Measurements from ENCODE around the gene ZNF557. TPM values are rescaled to one million over a fixed set of nuclear protein-coding genes. Genes with fewer than 3 reads are reported as not detected.

The ZNF557 gene
- total and polyA plus RNA-seq, 2 of the 8 experiments (the other 6 are each of a cell fraction or from before 2014, with no cell fraction given): 1.4 to 7.4 TPM

- Histone ChIP-seq H3K4me3 (ENCODE audit: extremely low read depth in 1 of 4, insufficient read depth in 2 of 4, low read depth in 3 of 4, low read length in 4 of 4) (no peak overlapping the region), H2BK20ac (ENCODE audit: low read length) (no peak overlapping the region), H2BK15ac (ENCODE audit: low read length) (no peak overlapping the region), H4K20me1 (replicated peaks in 1 of 2; ENCODE audit: control insufficient read depth in 1 of 2, insufficient read depth in 2 of 2, low read length in 2 of 2) (no peaks in the 10 kb centered on the region), H4K8ac (ENCODE audit: extremely low read depth, insufficient read depth, low read length) (no peak overlapping the region), H3K23ac (ENCODE audit: insufficient read length) (no peak overlapping the region), H4K91ac (replicated peaks; ENCODE audit: insufficient read length, low read length) (no peak overlapping the region), H3K18ac (ENCODE audit: extremely low read depth, low read length) (no peak overlapping the region), H3K4me1 (replicated peaks in 1 of 4; ENCODE audit: control insufficient read depth in 3 of 4, insufficient read depth in 4 of 4, low read length in 3 of 4) (no peaks in the 10 kb centered on the region), H2AK5ac (ENCODE audit: low read depth, low read length) (no peak overlapping the region), H3K27me3 (replicated peaks in 1 of 4; ENCODE audit: control insufficient read depth in 3 of 4, extremely low read depth in 1 of 4, insufficient read depth in 3 of 4, low read length in 3 of 4) (no peaks in the 10 kb centered on the region), H3K27ac (ENCODE audit: low read depth, low read length) (no peak overlapping the region), H3K79me1 (ENCODE audit: low read depth, low read length) (no peaks in the 10 kb centered on the region), H3K4me2 (ENCODE audit: insufficient read depth in 1 of 2, low read depth in 2 of 2, low read length in 2 of 2) (no peak overlapping the region), H4K5ac (ENCODE audit: insufficient read length, low read depth, low read length) (no peak overlapping the region), H2AFZ (ENCODE audit: low read length) (no peak overlapping the region), H2BK5ac (ENCODE audit: low read depth, low read length) (no peak overlapping the region), H3K36me3 (ENCODE audit: control insufficient read depth in 2 of 4, insufficient read depth in 4 of 4, low read length in 3 of 4) (peaks cover 4 to 54% (median 18%) of the 10 kb centered on the region in 4 experiments; a peak in 7 of 8 replicates), H3K79me2 (ENCODE audit: control insufficient read depth in 1 of 2, insufficient read depth in 2 of 2, low read length in 2 of 2) (no peaks in the 10 kb centered on the region), H3K14ac (ENCODE audit: insufficient read length) (no peak overlapping the region), H3K9me3 (ENCODE audit: insufficient read depth in 2 of 2, low read depth in 1 of 2, low read length in 1 of 2) (peaks cover 50 to 75% of the 10 kb centered on the region in 2 experiments), H3K56ac (replicated peaks; ENCODE audit: insufficient read length, low read depth, low read length) (no peak overlapping the region), H3K9ac (replicated peaks in 1 of 4; ENCODE audit: extremely low read depth in 1 of 4, low read depth in 3 of 4, low read length in 3 of 4) (no peak overlapping the region), H3K23me2 (ENCODE audit: low read depth, low read length) (no peaks in the 10 kb centered on the region), H2BK12ac (ENCODE audit: low read depth, low read length) (no peak overlapping the region), H3K4ac (replicated peaks; ENCODE audit: insufficient read length, low read depth, low read length) (no peak overlapping the region), H2BK120ac (replicated peaks; ENCODE audit: low read depth, low read length) (no peak overlapping the region)
- POLR2A ChIA-PET (ENCODE audit: partially characterized antibody): interaction anchor here (1.2 to 2.2 kb wide), 2 partner anchors 8 to 10 kb away, joined by 3 to 7 read pairs; no protein-coding TSS in a partner anchor
- TF ChIP-seq CBX8 (IDR thresholded peaks at IDR 0.05; ENCODE audit: borderline replicate concordance, low read depth, low read length) (no peak), KDM5A (IDR thresholded peaks at IDR 0.05; ENCODE audit: low read length) (no peak), CTBP2 (IDR thresholded peaks at IDR 0.05; ENCODE audit: borderline replicate concordance, insufficient read depth, insufficient read length, low read length) (no peak), TEAD4 (IDR thresholded peaks at IDR 0.05; ENCODE audit: low read depth, low read length) (no peak), USF2 (IDR thresholded peaks at IDR 0.05; ENCODE audit: low read length) (no peak), CHD1 (IDR thresholded peaks at IDR 0.05; ENCODE audit: low read depth, low read length) (no peak), POLR2A (IDR thresholded peaks at IDR 0.05; ENCODE audit: control extremely low read depth in 1 of 2, low read depth in 2 of 2, low read length in 2 of 2) (no peak), KDM1A (IDR thresholded peaks at IDR 0.05; ENCODE audit: borderline replicate concordance, low read length) (no peak), RXRA (IDR thresholded peaks at IDR 0.05; ENCODE audit: insufficient read depth, low read depth, low read length) (no peak), RAD21 (IDR thresholded peaks at IDR 0.05 in 1 of 2, conservative IDR thresholded peaks at IDR 0.05 in 1 of 2; ENCODE audit: low read depth in 2 of 2, low read length in 2 of 2) (no peak)
- WGBS, 2 experiments (ENCODE audit: extremely low coverage in 1 of 2, insufficient coverage in 1 of 2, insufficient read length in 1 of 2, insufficient replicate concordance in 2 of 2, low coverage in 1 of 2, low lambda C conversion rate in 2 of 2, missing lambda C conversion rate in 1 of 2): 88% methylated on average over 6 of the region's 6 CpGs; no CpG with 5 or more reads in 1 of the 2 experiments
- FAIRE-seq (no peak), DNase-seq (ENCODE audit: low read depth in 1 of 2, low spot score in 2 of 2) (no peak)
- CTCF ChIA-PET (ENCODE audit: partially characterized antibody): no interaction called here
These were observed 19.5 kb downstream of the ZNF557 start for GRCh38 chr19:7088999-7089398.

Measured in H1 (cell line).